ENCODE data around the gene SUPT16H. TPM values are rescaled to one million over a fixed set of nuclear protein-coding genes. Genes with fewer than 3 reads are reported as not detected.

SUPT16H gene
- total and polyA plus RNA-seq, 2 of the 13 experiments (the other 11 are each of a cell fraction or from before 2014, with no cell fraction given) = 77.5 to 230 TPM

DNA sequence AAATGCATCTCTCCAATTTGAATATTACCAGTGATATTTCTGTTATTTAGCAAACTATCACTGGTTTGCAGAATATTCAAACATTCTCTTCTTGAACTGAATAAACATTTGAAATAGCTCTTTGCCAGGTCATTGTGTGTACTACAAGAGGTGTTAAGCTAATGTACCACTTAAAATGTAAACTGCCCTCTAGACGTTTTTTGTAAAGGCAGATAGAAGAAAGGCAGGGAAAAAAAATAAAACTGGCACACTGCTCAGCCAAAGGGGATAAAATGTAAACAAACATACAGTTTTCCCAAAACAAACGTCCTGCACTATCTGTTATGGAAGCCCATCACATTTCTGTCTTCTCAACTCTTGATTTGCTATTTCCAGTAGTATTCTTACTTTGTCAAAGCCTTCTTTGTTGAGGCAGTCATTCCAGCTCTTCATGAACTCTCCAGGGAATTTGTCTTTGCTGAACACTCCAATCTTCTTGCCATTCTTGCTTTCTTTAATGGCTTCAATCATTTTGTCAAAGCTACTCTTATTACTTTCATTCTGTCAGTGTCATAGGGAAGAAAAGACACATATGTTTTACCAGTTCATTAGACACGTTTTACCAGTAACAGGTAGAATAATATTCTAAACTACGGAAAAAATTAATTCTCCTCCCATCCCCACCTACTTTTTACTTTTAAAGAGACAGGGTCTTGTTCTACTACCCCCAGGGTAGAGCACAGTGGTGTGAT, 13.7 kb downstream of the SUPT16H start (continued):
- TF ChIP-seq, protein P1, sequence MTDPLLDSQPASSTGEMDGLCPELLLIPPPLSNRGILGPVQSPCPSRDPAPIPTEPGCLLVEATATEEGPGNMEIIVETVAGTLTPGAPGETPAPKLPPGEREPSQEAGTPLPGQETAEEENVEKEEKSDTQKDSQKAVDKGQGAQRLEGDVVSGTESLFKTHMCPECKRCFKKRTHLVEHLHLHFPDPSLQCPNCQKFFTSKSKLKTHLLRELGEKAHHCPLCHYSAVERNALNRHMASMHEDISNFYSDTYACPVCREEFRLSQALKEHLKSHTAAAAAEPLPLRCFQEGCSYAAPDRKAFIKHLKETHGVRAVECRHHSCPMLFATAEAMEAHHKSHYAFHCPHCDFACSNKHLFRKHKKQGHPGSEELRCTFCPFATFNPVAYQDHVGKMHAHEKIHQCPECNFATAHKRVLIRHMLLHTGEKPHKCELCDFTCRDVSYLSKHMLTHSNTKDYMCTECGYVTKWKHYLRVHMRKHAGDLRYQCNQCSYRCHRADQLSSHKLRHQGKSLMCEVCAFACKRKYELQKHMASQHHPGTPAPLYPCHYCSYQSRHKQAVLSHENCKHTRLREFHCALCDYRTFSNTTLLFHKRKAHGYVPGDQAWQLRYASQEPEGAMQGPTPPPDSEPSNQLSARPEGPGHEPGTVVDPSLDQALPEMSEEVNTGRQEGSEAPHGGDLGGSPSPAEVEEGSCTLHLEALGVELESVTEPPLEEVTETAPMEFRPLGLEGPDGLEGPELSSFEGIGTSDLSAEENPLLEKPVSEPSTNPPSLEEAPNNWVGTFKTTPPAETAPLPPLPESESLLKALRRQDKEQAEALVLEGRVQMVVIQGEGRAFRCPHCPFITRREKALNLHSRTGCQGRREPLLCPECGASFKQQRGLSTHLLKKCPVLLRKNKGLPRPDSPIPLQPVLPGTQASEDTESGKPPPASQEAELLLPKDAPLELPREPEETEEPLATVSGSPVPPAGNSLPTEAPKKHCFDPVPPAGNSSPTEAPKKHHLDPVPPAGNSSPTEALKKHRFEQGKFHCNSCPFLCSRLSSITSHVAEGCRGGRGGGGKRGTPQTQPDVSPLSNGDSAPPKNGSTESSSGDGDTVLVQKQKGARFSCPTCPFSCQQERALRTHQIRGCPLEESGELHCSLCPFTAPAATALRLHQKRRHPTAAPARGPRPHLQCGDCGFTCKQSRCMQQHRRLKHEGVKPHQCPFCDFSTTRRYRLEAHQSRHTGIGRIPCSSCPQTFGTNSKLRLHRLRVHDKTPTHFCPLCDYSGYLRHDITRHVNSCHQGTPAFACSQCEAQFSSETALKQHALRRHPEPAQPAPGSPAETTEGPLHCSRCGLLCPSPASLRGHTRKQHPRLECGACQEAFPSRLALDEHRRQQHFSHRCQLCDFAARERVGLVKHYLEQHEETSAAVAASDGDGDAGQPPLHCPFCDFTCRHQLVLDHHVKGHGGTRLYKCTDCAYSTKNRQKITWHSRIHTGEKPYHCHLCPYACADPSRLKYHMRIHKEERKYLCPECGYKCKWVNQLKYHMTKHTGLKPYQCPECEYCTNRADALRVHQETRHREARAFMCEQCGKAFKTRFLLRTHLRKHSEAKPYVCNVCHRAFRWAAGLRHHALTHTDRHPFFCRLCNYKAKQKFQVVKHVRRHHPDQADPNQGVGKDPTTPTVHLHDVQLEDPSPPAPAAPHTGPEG (CRISPR knock-in tag; IDR thresholded peaks at IDR 0.05) = no peak
- TF ChIP-seq ZNF20 (CRISPR knock-in tag; IDR thresholded peaks at IDR 0.05) = no peak
- no peak for TF ChIP-seq ZNF83 (CRISPR knock-in tag; IDR thresholded peaks at IDR 0.05; ENCODE audit: borderline replicate concordance)
- TF ChIP-seq HES4 (CRISPR knock-in tag; IDR thresholded peaks at IDR 0.05; ENCODE audit: borderline replicate concordance) = no peak
- TF ChIP-seq, protein P2, sequence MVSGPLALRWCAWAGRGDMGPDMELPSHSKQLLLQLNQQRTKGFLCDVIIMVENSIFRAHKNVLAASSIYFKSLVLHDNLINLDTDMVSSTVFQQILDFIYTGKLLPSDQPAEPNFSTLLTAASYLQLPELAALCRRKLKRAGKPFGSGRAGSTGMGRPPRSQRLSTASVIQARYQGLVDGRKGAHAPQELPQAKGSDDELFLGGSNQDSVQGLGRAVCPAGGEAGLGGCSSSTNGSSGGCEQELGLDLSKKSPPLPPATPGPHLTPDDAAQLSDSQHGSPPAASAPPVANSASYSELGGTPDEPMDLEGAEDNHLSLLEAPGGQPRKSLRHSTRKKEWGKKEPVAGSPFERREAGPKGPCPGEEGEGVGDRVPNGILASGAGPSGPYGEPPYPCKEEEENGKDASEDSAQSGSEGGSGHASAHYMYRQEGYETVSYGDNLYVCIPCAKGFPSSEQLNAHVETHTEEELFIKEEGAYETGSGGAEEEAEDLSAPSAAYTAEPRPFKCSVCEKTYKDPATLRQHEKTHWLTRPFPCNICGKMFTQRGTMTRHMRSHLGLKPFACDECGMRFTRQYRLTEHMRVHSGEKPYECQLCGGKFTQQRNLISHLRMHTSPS (CRISPR knock-in tag; IDR thresholded peaks at IDR 0.05; ENCODE audit: low read depth) = no peak
- TF ChIP-seq ZNF557 (CRISPR knock-in tag; IDR thresholded peaks at IDR 0.05) = no peak
- TF ChIP-seq, protein P3, sequence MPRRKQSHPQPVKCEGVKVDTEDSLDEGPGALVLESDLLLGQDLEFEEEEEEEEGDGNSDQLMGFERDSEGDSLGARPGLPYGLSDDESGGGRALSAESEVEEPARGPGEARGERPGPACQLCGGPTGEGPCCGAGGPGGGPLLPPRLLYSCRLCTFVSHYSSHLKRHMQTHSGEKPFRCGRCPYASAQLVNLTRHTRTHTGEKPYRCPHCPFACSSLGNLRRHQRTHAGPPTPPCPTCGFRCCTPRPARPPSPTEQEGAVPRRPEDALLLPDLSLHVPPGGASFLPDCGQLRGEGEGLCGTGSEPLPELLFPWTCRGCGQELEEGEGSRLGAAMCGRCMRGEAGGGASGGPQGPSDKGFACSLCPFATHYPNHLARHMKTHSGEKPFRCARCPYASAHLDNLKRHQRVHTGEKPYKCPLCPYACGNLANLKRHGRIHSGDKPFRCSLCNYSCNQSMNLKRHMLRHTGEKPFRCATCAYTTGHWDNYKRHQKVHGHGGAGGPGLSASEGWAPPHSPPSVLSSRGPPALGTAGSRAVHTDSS (CRISPR knock-in tag; conservative IDR thresholded peaks at IDR 0.05) = no peak
- no peak for TF ChIP-seq ZNF235 (CRISPR knock-in tag; IDR thresholded peaks at IDR 0.05; ENCODE audit: borderline replicate concordance)

All from HepG2 (cell line).